SK-N-SH (cell line): Measurements from ENCODE around the gene SRSF3. TPM values are rescaled to one million over a fixed set of nuclear protein-coding genes. Genes with fewer than 3 reads are reported as not detected.

ENCODE experiments used
- CTCF ChIA-PET: fragments of 300-600, 350-600 bp; formaldehyde crosslinking; extraction: SDS; loops from one replicate; lab custom pipeline; 2021; lab: Yijun Ruan, JAX
- POLR2A ChIA-PET: fragments of 350-600 bp; sonication (Branson Sonifier 250); formaldehyde crosslinking; extraction: SDS; loops from one replicate; lab custom pipeline; 2020; ENCODE audit warnings: antibody characterized with exemption, inconsistent platforms; lab: Yijun Ruan, JAX
- DNase-seq: peaks from one replicate; pipeline ENCODE4 v3.0.0; 2012
- H2AFZ ChIP-seq: fragments of 200-600 bp; sonication (generic); 2 replicates; pipeline ENCODE4 v1.8.1; 2016; ENCODE audit warnings: antibody characterized with exemption, mild to moderate bottlenecking, low read depth
- H3F3A ChIP-seq: fragments of 200-600 bp; sonication (generic); replicated peaks from 2 replicates; pipeline ENCODE3; 2016; ENCODE audit warnings: antibody characterized with exemption, mild to moderate bottlenecking; ENCODE audit not compliant: insufficient read depth
- H3K27ac ChIP-seq, 2 experiments: fragments of 200-500 bp in 1 of 2; fragments of 200-600 bp in 1 of 2; sonication (Bioruptor generic) in 1 of 2; sonication (generic), shearing (Covaris generic) in 1 of 2; 2 replicates each; pipeline versions ENCODE4 v1.5.1 to v1.6.1; 2014 to 2016; ENCODE audit warnings: low read depth in 2 of 2, inconsistent platforms in 1 of 2, low read length in 1 of 2, mild to moderate bottlenecking in 1 of 2, mixed read lengths in 1 of 2
- H3K27me3 ChIP-seq: fragments of 200-600 bp; sonication (generic), shearing (Covaris generic); 2 replicates; pipeline ENCODE4 v1.6.1; 2016; ENCODE audit warnings: mixed run types; ENCODE audit not compliant: insufficient read depth
- H3K36me3 ChIP-seq, 2 experiments: fragments of 200-500 bp in 1 of 2; fragments of 200-600 bp in 1 of 2; sonication (Bioruptor generic) in 1 of 2; sonication (generic) in 1 of 2; replicated peaks in 1 of 2; 2 replicates each; pipeline versions ENCODE3 to v1.5.1; 2014 to 2016; ENCODE audit warnings: low read length in 1 of 2, mild to moderate bottlenecking in 1 of 2; ENCODE audit not compliant: insufficient read depth in 2 of 2, control insufficient read depth in 1 of 2
- H3K4me1 ChIP-seq, 2 experiments: fragments of 200-500 bp in 1 of 2; fragments of 200-600 bp in 1 of 2; sonication (Bioruptor generic) in 1 of 2; sonication (generic), shearing (Covaris generic) in 1 of 2; 2 replicates each; pipeline versions ENCODE4 v1.5.1 to v1.6.1; 2014 to 2016; ENCODE audit warnings: low read depth in 1 of 2, low read length in 1 of 2, mixed run types in 1 of 2; ENCODE audit not compliant: insufficient read depth in 2 of 2, control insufficient read depth in 1 of 2
- H3K4me2 ChIP-seq: fragments of 200-600 bp; sonication (generic), shearing (Covaris generic); 2 replicates; pipeline ENCODE4 v1.6.1; 2017; ENCODE audit warnings: mixed run types
- H3K4me3 ChIP-seq, 2 experiments: fragments of 200-500 bp in 1 of 2; fragments of 200-600 bp in 1 of 2; sonication (Bioruptor generic) in 1 of 2; sonication (generic), shearing (Covaris generic) in 1 of 2; 2 replicates each; pipeline versions ENCODE4 v1.5.1 to v1.8.1; 2014 to 2016; ENCODE audit warnings: low read depth in 2 of 2, inconsistent platforms in 1 of 2, low read length in 1 of 2, mild to moderate bottlenecking in 1 of 2, mixed read lengths in 1 of 2, moderate library complexity in 1 of 2
- H3K79me2 ChIP-seq: fragments of 200-600 bp; sonication (generic); 2 replicates; pipeline ENCODE4 v1.8.1; 2017; ENCODE audit warnings: mild to moderate bottlenecking; ENCODE audit not compliant: insufficient read depth
- H3K9ac ChIP-seq: fragments of 200-600 bp; sonication (generic); 2 replicates; pipeline ENCODE4 v1.6.1; 2017; ENCODE audit warnings: mixed run types
- H3K9me2 ChIP-seq: fragments of 200-600 bp; sonication (generic); 2 replicates; pipeline ENCODE4 v1.6.1; 2017; ENCODE audit warnings: mixed run types
- H3K9me3 ChIP-seq: fragments of 200-600 bp; sonication (generic); 2 replicates; pipeline ENCODE4 v1.6.1; 2017; ENCODE audit warnings: mixed run types, mild to moderate bottlenecking, moderate library complexity
- H4K20me1 ChIP-seq: fragments of 200-600 bp; sonication (generic); 2 replicates; pipeline ENCODE4 v1.6.1; 2017; ENCODE audit warnings: mild to moderate bottlenecking, mixed run types; ENCODE audit not compliant: insufficient read depth
- EZH2phosphoT487 ChIP-seq: fragments of 200-600 bp; sonication (generic); IDR thresholded peaks from 2 replicates; pipeline ENCODE4 v1.6.1; 2017; ENCODE audit warnings: low read depth, mixed run types, mild to moderate bottlenecking, antibody characterized with exemption, moderate library complexity, borderline replicate concordance
- FOXJ3 ChIP-seq: sonication (generic); formaldehyde crosslinking; IDR thresholded peaks from 2 replicates; pipeline ENCODE4 v1.5.1; 2020; ENCODE audit warnings: mild to moderate bottlenecking, missing genetic modification reagents
- GATA2 ChIP-seq: sonication (generic); formaldehyde crosslinking; IDR thresholded peaks from 2 replicates; pipeline ENCODE4 v1.5.0; 2020; ENCODE audit warnings: mild to moderate bottlenecking, missing genetic modification reagents
- MEF2A ChIP-seq: IDR thresholded peaks from 2 replicates; pipeline ENCODE4 v1.4.0; 2012; ENCODE audit warnings: low read depth, borderline replicate concordance
- POLR2AphosphoS5 ChIP-seq: IDR thresholded peaks from 2 replicates; pipeline ENCODE4 v1.6.1; 2012; ENCODE audit warnings: low read depth, low read length
- WGBS: methylation state at CpG from one replicate; pipeline ENCODE4 v1.1.6; 2017; ENCODE audit warnings: low lambda C conversion rate; 5-methylcytosine and 5-hydroxymethylcytosine counted together
- polyA plus RNA-seq, 3 experiments: library from polyadenylated mRNA; depleted of rRNA; stranded (reverse); fragments of >200 nt; gene quantifications; 2 replicates each; pipeline ENCODE4 v1.2.3, GENCODE V29; 2012
- TF ChIP-seq, protein P1 (sequence below): IDR thresholded peaks from 2 replicates; pipeline ENCODE4 v1.4.0; 2012; ENCODE audit warnings: low read depth
- TF ChIP-seq, protein P2 (sequence below): fragments of 150-350 bp; IDR thresholded peaks from 2 replicates; pipeline ENCODE4 v1.6.1; 2016; ENCODE audit warnings: mild to moderate bottlenecking, low read depth, low read length
- TF ChIP-seq, protein P3 (sequence below): fragments of 150-350 bp; IDR thresholded peaks from 2 replicates; pipeline ENCODE4 v1.6.1; 2017; ENCODE audit warnings: antibody characterized with exemption, low read length, low read depth, borderline replicate concordance
- TF ChIP-seq, protein P4 (sequence below): IDR thresholded peaks from 2 replicates; pipeline ENCODE4 v1.6.1; 2012; ENCODE audit warnings: mild to moderate bottlenecking, low read depth, low read length, moderate library complexity

SRSF3 gene
- polyA plus RNA-seq, 1 of the 3 experiments (the other 2 are of a cell fraction) = 351 TPM

DNA sequence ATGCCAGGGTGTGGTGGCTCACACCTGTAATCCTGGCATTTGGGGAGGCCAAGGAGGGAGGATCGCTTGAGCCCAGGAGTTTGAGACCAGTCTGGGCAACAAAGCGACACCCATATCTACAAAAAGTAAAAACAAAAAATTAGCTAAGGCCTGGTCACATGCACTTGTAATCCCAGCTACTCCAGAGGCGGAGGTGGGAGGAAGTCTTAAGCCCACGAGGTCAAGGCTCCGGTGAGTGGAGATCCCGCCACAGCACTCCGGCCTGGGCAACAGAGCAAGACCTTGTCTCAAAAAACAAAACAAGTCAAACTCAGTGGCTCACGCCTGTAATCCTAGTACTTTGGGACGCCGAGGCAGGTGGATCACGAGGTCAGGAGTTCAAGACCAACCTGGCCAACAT, 35.6 kb downstream of the SRSF3 start:
- Histone ChIP-seq H3K9me3 (no peaks in the 10 kb centered on the region), H3F3A (no peaks in the 10 kb centered on the region), H3K4me2 (no peak overlapping the region), H3K36me3 (no peaks in the 10 kb centered on the region), H3K4me3 (no peak overlapping the region), H3K27ac (no peak overlapping the region), H3K79me2 (no peaks in the 10 kb centered on the region), H2AFZ (no peak overlapping the region), H3K9ac (no peak overlapping the region), H4K20me1 (no peaks in the 10 kb centered on the region), H3K4me1 (peaks cover 0 to 5% of the 10 kb centered on the region in 2 experiments; a peak in 1 of 4 replicates), H3K9me2 (no peaks in the 10 kb centered on the region), H3K27me3 (no peaks in the 10 kb centered on the region)
- WGBS = 98% methylated on average over 11 of the region's 11 CpGs
- DNase-seq = no peak
- ChIA-PET CTCF (interaction anchor here (1.6 to 1.7 kb wide), 2 partner anchors 49 to 50 kb away, joined by 3 to 4 read pairs; partner anchors contain the start of gene CDKN1A), POLR2A (no interaction called here)
- TF ChIP-seq, protein P1, sequence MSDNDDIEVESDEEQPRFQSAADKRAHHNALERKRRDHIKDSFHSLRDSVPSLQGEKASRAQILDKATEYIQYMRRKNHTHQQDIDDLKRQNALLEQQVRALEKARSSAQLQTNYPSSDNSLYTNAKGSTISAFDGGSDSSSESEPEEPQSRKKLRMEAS = no peak
- TF ChIP-seq, protein P2, sequence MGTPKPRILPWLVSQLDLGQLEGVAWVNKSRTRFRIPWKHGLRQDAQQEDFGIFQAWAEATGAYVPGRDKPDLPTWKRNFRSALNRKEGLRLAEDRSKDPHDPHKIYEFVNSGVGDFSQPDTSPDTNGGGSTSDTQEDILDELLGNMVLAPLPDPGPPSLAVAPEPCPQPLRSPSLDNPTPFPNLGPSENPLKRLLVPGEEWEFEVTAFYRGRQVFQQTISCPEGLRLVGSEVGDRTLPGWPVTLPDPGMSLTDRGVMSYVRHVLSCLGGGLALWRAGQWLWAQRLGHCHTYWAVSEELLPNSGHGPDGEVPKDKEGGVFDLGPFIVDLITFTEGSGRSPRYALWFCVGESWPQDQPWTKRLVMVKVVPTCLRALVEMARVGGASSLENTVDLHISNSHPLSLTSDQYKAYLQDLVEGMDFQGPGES = no peak
- no peak for TF ChIP-seq POLR2AphosphoS5
- no peak for TF ChIP-seq EZH2phosphoT487
- no peak for TF ChIP-seq FOXJ3 (CRISPR knock-in tag)
- TF ChIP-seq MEF2A = no peak
- TF ChIP-seq, protein P3, sequence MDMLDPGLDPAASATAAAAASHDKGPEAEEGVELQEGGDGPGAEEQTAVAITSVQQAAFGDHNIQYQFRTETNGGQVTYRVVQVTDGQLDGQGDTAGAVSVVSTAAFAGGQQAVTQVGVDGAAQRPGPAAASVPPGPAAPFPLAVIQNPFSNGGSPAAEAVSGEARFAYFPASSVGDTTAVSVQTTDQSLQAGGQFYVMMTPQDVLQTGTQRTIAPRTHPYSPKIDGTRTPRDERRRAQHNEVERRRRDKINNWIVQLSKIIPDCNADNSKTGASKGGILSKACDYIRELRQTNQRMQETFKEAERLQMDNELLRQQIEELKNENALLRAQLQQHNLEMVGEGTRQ = no peak
- TF ChIP-seq, protein P4, sequence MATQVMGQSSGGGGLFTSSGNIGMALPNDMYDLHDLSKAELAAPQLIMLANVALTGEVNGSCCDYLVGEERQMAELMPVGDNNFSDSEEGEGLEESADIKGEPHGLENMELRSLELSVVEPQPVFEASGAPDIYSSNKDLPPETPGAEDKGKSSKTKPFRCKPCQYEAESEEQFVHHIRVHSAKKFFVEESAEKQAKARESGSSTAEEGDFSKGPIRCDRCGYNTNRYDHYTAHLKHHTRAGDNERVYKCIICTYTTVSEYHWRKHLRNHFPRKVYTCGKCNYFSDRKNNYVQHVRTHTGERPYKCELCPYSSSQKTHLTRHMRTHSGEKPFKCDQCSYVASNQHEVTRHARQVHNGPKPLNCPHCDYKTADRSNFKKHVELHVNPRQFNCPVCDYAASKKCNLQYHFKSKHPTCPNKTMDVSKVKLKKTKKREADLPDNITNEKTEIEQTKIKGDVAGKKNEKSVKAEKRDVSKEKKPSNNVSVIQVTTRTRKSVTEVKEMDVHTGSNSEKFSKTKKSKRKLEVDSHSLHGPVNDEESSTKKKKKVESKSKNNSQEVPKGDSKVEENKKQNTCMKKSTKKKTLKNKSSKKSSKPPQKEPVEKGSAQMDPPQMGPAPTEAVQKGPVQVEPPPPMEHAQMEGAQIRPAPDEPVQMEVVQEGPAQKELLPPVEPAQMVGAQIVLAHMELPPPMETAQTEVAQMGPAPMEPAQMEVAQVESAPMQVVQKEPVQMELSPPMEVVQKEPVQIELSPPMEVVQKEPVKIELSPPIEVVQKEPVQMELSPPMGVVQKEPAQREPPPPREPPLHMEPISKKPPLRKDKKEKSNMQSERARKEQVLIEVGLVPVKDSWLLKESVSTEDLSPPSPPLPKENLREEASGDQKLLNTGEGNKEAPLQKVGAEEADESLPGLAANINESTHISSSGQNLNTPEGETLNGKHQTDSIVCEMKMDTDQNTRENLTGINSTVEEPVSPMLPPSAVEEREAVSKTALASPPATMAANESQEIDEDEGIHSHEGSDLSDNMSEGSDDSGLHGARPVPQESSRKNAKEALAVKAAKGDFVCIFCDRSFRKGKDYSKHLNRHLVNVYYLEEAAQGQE = no peak
- no peak for TF ChIP-seq GATA2
